ENCODE measurements around the gene DAB1.
"Not testable (repeated sequence)": the region's sequence is repeated elsewhere in the genome, so short reads cannot be mapped to it uniquely, and the experiment has no call there.

Gene DAB1

DNA sequence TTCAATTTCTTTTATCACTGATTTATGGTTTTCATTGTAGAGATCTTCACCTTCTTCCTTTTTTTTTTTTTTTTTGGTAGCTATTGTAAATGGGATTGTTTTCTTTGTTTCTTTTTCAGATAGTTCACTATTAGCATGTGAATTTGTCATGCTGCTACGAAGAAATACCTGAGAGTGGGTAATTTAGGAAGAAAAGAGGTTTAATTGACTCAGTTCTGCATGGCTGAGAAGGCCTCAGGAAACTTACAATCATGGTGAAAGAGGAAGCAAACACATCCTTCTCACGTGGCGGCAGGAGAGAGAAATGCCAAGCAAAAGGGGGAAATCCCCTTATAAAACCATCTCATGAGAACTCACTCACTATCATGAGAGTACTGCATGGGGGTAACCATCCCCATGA is 66.4 kb downstream of the DAB1 start:
- no peak for DNase-seq

DNA sequence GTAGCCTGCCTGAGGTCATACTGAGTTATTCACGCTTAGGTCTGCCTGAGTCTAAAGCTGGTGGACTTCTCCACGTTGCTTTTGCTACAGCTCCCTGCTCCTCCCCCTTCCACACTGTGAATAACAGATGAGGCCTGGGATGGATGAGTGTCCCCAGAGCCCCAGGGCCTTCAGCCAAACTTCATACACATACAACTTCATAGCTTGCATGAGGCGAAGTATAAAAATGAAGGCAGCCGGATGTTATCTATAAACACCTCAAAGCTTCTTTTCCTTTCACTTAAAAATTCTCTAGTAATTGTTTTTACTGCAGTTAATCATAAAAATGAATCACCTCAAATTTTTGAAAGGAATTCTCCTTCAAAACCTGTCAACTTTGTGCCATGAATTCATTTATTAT is 70.2 kb downstream of the DAB1 start:
- DNase-seq = no peak

DNA sequence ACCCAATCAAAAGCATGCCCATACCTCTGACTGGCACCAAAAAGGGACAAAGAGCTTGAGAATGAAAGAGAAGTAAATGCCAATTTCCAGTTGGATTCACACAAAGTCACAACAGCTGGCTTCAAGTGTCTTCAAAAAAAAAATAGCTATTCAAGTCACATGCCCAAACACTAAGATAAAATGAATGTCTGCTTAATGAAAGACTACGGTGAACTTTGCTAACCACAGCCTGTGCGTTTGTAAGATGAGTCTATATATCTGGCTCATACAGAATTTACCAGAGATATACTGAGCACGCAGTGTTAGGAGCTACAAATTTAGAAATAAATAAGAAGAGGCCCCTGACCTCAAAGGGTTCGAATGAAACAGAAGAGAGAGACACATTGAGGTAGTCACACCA is 73.2 kb downstream of the DAB1 start:
- DNase-seq = no peak

DNA sequence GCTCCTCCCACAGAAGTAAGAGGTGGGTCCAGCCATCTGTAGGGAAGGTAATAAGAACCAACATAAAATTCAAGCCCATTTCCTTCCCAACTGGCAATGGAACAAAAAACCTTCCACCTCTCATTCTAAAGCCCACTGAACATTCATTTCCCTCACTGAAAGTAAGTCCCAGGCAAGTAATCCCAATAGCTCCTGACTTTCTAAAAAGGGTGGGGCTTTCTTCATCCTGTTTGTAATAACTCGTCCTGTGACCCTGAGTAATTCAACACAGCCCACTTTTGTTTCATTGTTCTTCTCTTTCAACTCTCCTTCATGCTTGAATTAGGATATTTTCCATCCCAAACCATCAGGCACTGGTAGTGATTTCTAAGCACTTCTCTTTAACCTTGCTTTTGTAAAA is 74.9 kb downstream of the DAB1 start:
- no peak for DNase-seq

GRCh38 chr1:57345916-57346315 is 77.9 kb downstream of the DAB1 start:
- DNase-seq = no peak

- DNase-seq = no peak
These were observed 79.6 kb downstream of the DAB1 start for GRCh38 chr1:57344265-57344664.

DNA sequence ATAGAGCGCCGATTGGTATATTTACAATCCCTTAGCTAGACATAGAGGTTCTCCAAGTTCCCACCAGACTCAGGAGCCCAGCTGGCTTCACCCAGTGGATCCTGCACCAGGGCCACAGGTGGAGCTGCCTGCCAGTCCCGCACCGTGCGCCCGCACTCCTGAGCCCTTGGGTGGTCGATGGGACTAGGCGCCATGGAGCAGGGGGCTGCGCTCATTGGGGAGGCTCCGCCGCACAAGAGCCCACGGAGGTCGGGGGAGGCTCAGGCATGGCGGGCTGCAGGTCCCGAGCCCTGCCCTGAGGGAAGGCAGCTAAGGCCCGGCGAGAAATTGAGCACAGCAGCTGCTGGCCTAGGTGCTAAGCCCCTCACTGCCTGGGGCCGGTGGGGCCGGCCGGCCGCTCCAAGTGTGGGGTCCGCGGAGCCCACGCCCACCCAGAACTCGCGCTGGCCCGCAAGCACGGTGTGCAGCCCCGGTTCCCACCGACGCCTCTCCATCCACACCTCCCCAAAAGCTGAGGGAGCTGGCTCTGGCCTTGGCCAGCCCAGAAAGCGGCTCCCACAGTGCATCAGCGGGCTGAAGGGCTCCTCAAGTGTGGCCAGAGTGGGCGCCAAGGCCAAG is 80.5 kb downstream of the DAB1 start:
- not testable (repeated sequence) for DNase-seq

DNA sequence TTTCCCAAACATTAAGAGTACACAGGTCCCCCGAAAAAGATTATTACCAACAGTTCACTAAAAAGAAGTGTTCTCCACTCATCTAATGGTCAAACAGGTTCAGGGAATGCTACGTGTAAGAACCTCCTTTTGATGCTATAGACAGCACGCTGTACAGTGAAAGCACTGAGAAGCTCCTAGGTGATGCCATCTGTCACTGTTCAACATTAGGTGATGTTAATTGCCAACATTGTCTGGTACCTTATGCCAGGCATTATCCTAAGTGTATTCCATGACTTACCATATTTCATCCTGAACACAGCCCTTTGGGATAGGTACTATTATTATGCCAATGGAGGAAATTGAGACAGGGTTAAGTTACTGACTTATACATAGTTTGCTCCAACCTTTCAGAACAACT is 82.1 kb downstream of the DAB1 start:
- no peak for DNase-seq

GRCh38 chr1:57340334-57341070 is 83.4 kb downstream of the DAB1 start:
- DNase-seq = no peak

- DNase-seq = no peak
These were observed 86.2 kb downstream of the DAB1 start for GRCh38 chr1:57337623-57338022.

DNA sequence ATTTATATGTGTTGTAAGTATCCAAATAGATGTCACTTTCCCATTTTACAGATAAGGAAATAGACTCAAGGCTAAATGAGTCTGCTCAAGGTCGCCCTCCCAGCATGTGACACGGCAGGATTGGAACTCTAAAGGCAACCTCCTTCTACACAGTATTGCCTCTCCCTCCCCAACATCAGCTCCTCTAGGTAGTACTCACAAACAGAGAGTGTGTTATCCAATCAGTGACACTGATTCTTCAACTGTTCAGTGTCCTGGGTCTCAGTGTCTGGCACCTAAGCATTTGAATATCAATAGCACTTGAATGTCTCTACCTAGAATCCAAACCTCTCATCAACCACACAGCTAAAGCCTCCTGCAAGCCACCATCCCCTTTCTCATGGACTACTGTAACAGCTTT is 87.1 kb downstream of the DAB1 start:
- no peak for DNase-seq

- no peak for DNase-seq
These were observed 92.2 kb downstream of the DAB1 start for GRCh38 chr1:57331620-57332019.

- DNase-seq = no peak
These were observed 93.9 kb downstream of the DAB1 start for GRCh38 chr1:57329937-57330336.

DNA sequence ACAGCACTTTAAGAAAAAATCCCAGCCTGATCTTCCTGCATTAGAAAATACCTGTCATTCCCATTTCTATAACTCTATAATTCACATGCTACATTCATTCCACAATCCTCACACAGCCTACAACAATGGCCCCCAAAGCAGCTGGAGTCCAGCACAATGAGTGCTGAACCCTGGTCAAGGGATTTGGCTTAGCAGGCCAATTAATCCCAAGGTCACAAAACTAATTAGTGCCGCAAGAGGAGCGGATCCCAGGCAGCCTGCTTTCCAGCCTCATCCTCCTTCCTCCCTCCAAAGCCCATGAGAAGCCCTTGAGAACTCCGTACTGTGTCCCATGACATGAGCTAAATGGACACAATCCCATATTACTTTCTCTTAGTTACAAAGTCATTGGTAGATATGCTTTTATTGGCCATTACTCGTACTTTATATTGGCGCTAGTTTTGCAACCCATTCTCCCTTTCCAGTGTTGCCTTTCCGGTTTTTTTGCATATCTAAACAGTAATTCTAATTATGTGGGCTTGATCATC is 94.8 kb downstream of the DAB1 start:
- no peak for DNase-seq

- no peak for DNase-seq
These were observed 95.9 kb downstream of the DAB1 start for GRCh38 chr1:57327946-57328345.

DNA sequence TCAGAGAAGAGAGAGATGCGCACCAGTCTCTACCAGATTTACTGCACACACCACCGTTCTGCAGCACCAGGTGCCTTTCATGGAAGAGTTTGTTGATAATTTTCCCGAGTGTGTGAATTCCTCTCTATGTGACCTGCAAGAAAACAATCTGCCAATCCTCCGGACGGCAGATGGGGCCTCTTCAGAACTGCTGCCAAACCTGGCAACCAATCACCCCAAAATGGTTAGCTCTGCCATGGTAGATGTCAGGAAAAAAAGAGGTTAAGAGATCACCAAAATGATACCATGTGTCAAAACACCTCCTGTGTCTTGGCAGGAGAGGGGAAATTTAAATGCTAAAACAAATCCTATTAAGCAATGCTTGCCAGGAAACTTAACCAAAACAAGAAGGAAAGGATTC is 96.5 kb downstream of the DAB1 start:
- no peak for DNase-seq

- no peak for DNase-seq
These were observed 98.3 kb downstream of the DAB1 start for GRCh38 chr1:57325536-57325935.

DNA sequence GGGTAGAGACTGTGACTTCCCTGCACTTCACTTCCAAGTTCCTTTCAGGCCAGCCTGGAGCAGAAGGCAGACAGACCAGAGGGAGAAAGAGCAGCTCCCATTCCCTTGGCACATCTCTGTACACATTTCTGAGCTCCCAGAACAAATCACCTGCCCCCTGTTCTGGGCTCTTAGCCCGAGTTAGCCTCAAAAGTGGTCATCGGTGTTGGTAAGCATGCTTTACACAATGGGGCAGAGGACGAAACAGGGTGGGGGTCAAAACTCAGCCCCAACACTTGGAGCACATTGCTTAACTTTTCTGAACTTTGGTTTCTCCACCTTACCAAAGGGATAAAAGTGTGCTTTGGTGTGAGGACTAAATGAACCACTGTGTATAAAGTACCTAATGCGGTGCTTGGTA is 98.7 kb downstream of the DAB1 start:
- no peak for DNase-seq

GRCh38 chr1:57324388-57324787 is 99.5 kb downstream of the DAB1 start:
- DNase-seq = no peak

DNA sequence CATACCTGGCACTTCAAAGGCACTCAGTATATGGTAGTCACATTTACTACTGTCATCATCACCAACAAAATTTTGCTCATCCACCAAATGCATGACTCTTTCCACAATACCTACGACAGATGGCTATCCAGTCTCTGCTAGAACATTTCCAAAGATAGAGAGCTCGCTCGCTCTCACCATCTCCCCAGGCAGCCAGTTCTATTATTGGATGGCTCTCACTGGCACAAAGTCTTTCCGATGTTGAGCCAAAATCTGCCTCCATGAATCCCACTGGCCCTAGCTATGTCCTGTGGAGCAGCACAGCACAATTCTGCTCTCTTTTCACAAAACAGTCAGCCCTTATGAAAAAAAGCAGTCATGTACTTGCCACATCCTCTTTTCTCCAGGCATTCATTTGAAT is 102.1 kb downstream of the DAB1 start:
- no peak for DNase-seq

DNA sequence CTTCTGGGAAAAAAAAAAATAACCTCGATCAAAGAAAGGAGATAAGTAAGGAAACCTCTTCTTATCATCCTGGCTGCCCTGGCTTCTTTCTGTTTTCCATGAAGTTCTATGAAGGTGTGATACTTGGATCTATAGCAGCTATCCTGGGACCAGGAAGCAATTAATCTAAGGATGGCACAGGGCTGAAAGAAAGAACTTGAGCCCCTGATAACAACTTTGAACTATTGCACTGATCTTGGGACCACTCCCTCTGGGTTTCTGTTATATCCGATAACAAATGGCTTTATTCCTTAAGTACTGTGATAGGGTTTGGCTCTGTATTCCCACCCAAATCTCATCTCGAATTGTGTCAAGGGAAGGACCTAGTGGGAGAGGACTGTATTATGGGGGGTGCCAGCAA is 104.1 kb downstream of the DAB1 start:
- no peak for DNase-seq

DNA sequence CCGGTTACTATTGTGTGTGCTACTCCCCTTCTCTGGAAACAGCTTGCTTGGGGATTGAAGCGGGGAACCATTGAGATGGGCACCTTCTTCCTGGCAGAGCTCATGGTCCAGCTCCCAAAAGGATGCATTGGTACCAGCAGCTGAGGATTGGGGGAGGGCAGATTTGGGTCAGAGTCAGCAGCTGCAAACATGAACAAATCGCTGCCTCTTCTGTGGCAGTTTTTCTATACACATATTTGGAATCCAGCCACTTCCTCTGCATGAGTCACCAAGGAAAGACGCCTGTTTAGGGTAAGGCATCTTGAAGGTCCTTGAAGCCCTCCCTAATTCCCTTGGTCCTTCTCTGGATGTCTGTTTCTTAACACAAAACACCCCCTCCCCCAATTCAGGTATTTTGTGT is 104.7 kb downstream of the DAB1 start:
- no peak for DNase-seq

DNA sequence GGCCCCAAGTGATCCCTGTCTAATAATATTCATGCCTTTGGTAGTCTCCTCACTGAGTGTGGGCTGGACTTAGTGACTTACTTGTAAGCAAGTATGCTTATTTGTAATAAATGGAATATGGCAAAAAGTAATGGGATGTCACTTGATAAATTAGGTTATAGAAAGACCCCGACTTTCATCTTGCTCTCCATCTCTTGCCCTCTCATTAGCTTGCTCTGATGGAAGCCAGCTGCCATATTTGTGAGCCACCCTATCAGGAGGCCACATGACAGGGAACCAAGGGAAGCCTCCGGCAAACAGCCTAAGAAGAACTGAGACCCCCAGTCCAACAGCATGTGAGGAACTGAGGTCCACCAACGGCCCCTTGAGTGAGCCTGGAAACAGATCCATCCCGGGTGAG is 107.0 kb downstream of the DAB1 start:
- DNase-seq = no peak

DNA sequence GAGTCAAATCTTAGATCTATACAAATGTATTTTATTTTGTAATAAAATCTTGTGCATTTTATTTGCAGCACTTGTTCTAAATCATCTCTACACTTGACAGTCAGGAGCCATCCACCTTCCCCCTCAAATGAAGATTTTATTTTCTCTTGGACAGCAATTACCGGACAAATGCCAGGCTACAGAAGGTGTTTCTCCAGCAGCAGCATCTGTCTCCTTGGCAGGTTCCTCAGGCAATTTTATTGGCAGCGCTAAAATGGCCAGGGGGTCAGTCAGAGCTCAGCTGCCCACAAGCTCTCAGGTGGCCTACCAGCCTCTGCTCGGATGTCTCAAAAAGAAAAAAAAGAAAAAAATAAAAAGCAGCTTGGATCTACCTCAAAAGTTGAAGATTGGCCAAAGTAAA is 107.6 kb downstream of the DAB1 start:
- DNase-seq = no peak

DNA sequence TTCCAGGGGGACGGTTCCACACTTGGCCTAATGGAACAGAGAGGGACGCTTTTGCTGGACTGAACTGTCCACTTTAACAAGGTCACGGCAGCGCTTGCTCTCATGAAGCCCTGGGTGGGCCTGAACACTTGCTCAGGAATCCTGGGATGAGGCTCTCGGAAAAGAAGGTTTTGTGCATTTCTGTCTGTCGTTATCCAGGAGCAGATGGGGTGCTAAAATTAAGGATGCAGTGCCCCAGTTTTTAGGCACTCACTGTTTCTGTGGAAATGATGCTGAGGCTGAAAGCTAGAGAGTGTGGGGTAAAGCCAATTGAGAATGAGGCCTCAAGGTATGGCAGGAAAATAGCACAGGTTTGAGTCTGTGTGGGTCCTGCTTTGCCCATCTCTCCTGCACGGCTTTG is 111.0 kb downstream of the DAB1 start:
- no peak for DNase-seq

Measured in activated CD4-positive, alpha-beta T cell treated with anti-CD3 and anti-CD28 coated beads, Interleukin-2, Interleukin-6, amounts not matched to agents 100 ng/mL and 50 ng/mL, durations not matched to agents 16 hours and 8 hours (primary cell).